Dendritic cell treated with granulocyte-macrophage colony-stimulating factor and Interleukin-4, amounts not matched to agents 40 ng/mL and 50 ng/mL, for 4 days (primary cell): ENCODE results near the gene NCOA3.

ENCODE experiments used
- H3K27ac Mint-ChIP-seq: one replicate; pipeline ENCODE4 v1.8.0; 2022; ENCODE audit warnings: mild to moderate bottlenecking, mixed read lengths
- H3K27me3 Mint-ChIP-seq: one replicate; pipeline ENCODE4 v1.8.0; 2022; ENCODE audit warnings: mild to moderate bottlenecking, mixed read lengths
- H3K36me3 Mint-ChIP-seq: one replicate; pipeline ENCODE4 v1.8.0; 2022; ENCODE audit warnings: low read depth, mixed read lengths
- H3K4me1 Mint-ChIP-seq: one replicate; pipeline ENCODE4 v1.8.0; 2022; ENCODE audit warnings: low read depth, mixed read lengths
- H3K4me3 Mint-ChIP-seq: one replicate; pipeline ENCODE4 v1.8.0; 2022; ENCODE audit warnings: mild to moderate bottlenecking, moderate library complexity, mixed read lengths
- H3K9me3 Mint-ChIP-seq: one replicate; pipeline ENCODE4 v1.8.0; 2022; ENCODE audit warnings: mixed read lengths
- intact Hi-C: fragments of 100-400 bp; cut with micrococcal nuclease; formaldehyde crosslinking; loops from one replicate; pipeline ENCODE4 v1.15.0; 2022

Gene NCOA3

GRCh38 chr20:47667531-47668312 is 166.0 kb downstream of the NCOA3 start:
- no peaks in the 10 kb centered on the region for H3K9me3 Mint-ChIP-seq
- H3K27ac Mint-ChIP-seq = no peak overlapping the region
- peaks cover 100% of the 10 kb centered on the region for H3K36me3 Mint-ChIP-seq
- H3K27me3 Mint-ChIP-seq = no peaks in the 10 kb centered on the region
- H3K4me3 Mint-ChIP-seq = no peak overlapping the region
- intact Hi-C loops = no loop called here
- H3K4me1 Mint-ChIP-seq = peaks cover 38% of the 10 kb centered on the region

GRCh38 chr20:47668313-47669151 is 166.8 kb downstream of the NCOA3 start:
- Mint-ChIP-seq H3K4me3 (no peak overlapping the region), H3K4me1 (peaks cover 40% of the 10 kb centered on the region), H3K9me3 (no peaks in the 10 kb centered on the region), H3K36me3 (peaks cover 100% of the 10 kb centered on the region), H3K27me3 (no peaks in the 10 kb centered on the region), H3K27ac (peak overlapping the region; percentile 17)
- intact Hi-C loops = no loop called here

DNA sequence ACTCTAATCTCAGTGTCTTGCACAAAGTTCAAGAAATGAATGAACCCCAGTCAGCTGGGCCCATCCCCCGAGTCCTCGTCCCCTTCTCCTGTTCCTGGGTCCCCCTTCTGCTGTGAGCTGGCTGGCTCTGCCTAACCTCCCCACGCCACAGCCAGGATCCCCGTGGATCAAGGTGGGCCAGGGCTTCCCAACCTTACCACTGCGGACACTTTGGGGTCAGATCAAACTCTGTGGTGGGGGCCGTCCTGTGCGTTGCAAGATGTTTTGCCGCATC is 167.4 kb downstream of the NCOA3 start:
- intact Hi-C loops = no loop called here
- no peak overlapping the region for H3K4me3 Mint-ChIP-seq
- H3K36me3 Mint-ChIP-seq = peaks cover 100% of the 10 kb centered on the region
- no peaks in the 10 kb centered on the region for H3K27me3 Mint-ChIP-seq
- no peaks in the 10 kb centered on the region for H3K9me3 Mint-ChIP-seq
- H3K27ac Mint-ChIP-seq = peak overlapping the region; percentile 17
- H3K4me1 Mint-ChIP-seq = peaks cover 34% of the 10 kb centered on the region

- Mint-ChIP-seq H3K4me3 (no peak overlapping the region), H3K4me1 (peaks cover 30% of the 10 kb centered on the region), H3K27me3 (no peaks in the 10 kb centered on the region), H3K27ac (no peak overlapping the region), H3K9me3 (no peaks in the 10 kb centered on the region), H3K36me3 (peaks cover 100% of the 10 kb centered on the region)
- intact Hi-C loops = no loop called here
These were observed 167.8 kb downstream of the NCOA3 start for GRCh38 chr20:47669489-47669888.

DNA sequence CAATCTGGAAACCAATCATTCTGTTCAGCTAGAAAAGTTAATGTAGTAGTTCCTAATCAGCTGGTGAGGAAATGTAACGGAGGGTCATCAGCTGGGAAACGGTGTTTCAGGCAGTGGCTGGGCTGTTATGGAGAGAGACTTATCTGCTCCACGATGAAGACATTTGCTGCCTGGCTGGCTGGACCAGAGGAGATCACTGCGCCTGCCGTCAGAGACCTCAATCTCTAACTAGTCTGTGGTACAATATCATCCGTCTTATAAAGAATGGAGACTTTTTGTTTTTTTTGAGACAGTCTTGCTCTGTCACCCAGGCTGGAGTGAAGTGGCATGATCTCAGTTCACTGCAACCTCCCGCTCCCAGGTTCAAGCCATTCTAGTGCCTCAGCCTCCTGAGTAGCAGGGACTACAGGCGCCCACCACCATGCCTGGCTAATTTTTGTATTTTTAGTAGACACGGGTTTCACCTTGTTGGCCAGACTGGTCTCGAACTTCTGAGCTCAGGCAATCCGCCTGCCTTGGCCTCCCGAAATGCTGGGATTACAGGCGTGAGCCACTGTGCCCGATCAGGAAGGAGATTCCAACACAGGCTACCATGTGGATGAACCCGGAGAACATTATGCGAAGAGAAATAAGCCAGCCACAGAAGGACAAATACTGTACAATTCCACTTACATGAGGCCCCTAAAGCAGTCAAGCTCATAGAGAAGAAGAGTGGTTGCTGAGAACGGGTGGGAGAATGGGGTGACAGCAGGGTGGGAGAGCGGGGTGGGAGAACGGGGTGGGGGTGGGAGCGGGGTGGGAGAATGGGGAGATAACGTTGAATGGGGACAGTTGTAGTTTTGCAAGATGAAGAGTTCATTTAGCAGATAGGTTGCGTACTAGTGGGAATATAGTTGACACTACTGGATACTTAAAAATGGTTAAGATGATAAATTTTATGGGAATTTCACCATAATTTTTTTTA is 168.5 kb downstream of the NCOA3 start:
- no peaks in the 10 kb centered on the region for H3K27me3 Mint-ChIP-seq
- no peak overlapping the region for H3K27ac Mint-ChIP-seq
- H3K36me3 Mint-ChIP-seq = peaks cover 100% of the 10 kb centered on the region
- H3K4me3 Mint-ChIP-seq = no peak overlapping the region
- peaks cover 24% of the 10 kb centered on the region for H3K4me1 Mint-ChIP-seq
- intact Hi-C loops = no loop called here
- no peaks in the 10 kb centered on the region for H3K9me3 Mint-ChIP-seq

GRCh38 chr20:47670913-47671312 is 169.2 kb downstream of the NCOA3 start:
- Mint-ChIP-seq H3K36me3 (peaks cover 100% of the 10 kb centered on the region), H3K27ac (peak overlapping the region; percentile 23), H3K9me3 (no peaks in the 10 kb centered on the region), H3K4me3 (no peak overlapping the region), H3K4me1 (peaks cover 20% of the 10 kb centered on the region), H3K27me3 (no peaks in the 10 kb centered on the region)
- intact Hi-C loops = no loop called here

- H3K4me1 Mint-ChIP-seq = peaks cover 14% of the 10 kb centered on the region
- intact Hi-C loops = no loop called here
- H3K9me3 Mint-ChIP-seq = no peaks in the 10 kb centered on the region
- peaks cover 100% of the 10 kb centered on the region for H3K36me3 Mint-ChIP-seq
- peak overlapping the region; percentile 3 for H3K27ac Mint-ChIP-seq
- no peaks in the 10 kb centered on the region for H3K27me3 Mint-ChIP-seq
- H3K4me3 Mint-ChIP-seq = no peak overlapping the region
These were observed 170.5 kb downstream of the NCOA3 start for GRCh38 chr20:47672166-47672565.

DNA sequence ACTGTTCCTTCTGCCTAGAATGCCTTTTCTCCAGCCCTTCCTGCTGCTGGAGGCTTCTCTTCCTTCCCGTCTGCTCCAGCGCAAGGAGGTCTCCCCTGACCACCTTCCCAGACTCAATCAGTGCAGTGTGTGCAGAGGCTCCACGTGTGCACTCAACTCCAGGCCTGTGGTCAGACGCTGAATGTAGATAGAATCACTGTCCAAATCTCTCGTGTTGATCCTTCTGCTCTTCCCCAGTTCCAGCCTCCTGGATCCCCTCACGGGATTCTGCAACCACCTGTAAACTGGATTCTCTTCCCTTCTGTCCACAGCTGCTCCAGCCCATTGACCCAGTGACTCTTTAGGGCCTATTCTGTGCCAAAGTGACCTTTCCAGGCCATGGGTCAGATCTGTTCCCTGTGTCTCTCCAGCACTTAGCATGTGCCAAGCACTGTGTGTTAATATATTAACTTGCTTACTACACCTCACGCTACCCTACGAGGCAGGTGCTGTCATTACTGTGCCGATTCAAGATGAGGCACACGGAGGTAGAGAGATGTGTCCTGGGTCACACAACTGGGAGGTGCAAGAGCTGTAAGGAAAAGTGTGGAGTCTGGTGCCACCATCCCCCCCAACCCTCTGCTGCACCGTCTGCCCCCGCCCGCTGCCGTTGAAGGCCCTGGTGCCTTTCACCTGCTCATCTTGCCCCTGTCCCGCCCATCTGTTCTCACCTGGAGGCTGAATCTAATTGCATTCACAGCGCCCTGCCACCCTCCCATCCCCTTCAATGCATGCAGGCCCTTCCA is 171.4 kb downstream of the NCOA3 start:
- H3K9me3 Mint-ChIP-seq = no peaks in the 10 kb centered on the region
- peak overlapping the region; percentile 3 for H3K27ac Mint-ChIP-seq
- peaks cover 100% of the 10 kb centered on the region for H3K36me3 Mint-ChIP-seq
- H3K27me3 Mint-ChIP-seq = no peaks in the 10 kb centered on the region
- intact Hi-C loops = no loop called here
- H3K4me1 Mint-ChIP-seq = peaks cover 14% of the 10 kb centered on the region
- H3K4me3 Mint-ChIP-seq = no peak overlapping the region

- H3K27me3 Mint-ChIP-seq = no peaks in the 10 kb centered on the region
- H3K9me3 Mint-ChIP-seq = no peaks in the 10 kb centered on the region
- no peak overlapping the region for H3K4me3 Mint-ChIP-seq
- peaks cover 100% of the 10 kb centered on the region for H3K36me3 Mint-ChIP-seq
- H3K27ac Mint-ChIP-seq = no peak overlapping the region
- peaks cover 17% of the 10 kb centered on the region for H3K4me1 Mint-ChIP-seq
- intact Hi-C loops = no loop called here
These were observed 171.9 kb downstream of the NCOA3 start for GRCh38 chr20:47673671-47673955.

GRCh38 chr20:47674145-47674544 is 172.5 kb downstream of the NCOA3 start:
- H3K4me1 Mint-ChIP-seq = peaks cover 17% of the 10 kb centered on the region
- H3K27ac Mint-ChIP-seq = no peak overlapping the region
- H3K36me3 Mint-ChIP-seq = peaks cover 100% of the 10 kb centered on the region
- no peaks in the 10 kb centered on the region for H3K27me3 Mint-ChIP-seq
- intact Hi-C loops = no loop called here
- no peak overlapping the region for H3K4me3 Mint-ChIP-seq
- no peaks in the 10 kb centered on the region for H3K9me3 Mint-ChIP-seq

GRCh38 chr20:47674686-47675085 is 173.0 kb downstream of the NCOA3 start:
- no peaks in the 10 kb centered on the region for H3K9me3 Mint-ChIP-seq
- no peak overlapping the region for H3K27ac Mint-ChIP-seq
- intact Hi-C loops = loop anchor here (5.0 kb wide), 1 partner anchor 948 kb away; no protein-coding TSS in a partner anchor
- H3K36me3 Mint-ChIP-seq = peaks cover 100% of the 10 kb centered on the region
- H3K4me1 Mint-ChIP-seq = peaks cover 21% of the 10 kb centered on the region
- no peak overlapping the region for H3K4me3 Mint-ChIP-seq
- H3K27me3 Mint-ChIP-seq = no peaks in the 10 kb centered on the region

DNA sequence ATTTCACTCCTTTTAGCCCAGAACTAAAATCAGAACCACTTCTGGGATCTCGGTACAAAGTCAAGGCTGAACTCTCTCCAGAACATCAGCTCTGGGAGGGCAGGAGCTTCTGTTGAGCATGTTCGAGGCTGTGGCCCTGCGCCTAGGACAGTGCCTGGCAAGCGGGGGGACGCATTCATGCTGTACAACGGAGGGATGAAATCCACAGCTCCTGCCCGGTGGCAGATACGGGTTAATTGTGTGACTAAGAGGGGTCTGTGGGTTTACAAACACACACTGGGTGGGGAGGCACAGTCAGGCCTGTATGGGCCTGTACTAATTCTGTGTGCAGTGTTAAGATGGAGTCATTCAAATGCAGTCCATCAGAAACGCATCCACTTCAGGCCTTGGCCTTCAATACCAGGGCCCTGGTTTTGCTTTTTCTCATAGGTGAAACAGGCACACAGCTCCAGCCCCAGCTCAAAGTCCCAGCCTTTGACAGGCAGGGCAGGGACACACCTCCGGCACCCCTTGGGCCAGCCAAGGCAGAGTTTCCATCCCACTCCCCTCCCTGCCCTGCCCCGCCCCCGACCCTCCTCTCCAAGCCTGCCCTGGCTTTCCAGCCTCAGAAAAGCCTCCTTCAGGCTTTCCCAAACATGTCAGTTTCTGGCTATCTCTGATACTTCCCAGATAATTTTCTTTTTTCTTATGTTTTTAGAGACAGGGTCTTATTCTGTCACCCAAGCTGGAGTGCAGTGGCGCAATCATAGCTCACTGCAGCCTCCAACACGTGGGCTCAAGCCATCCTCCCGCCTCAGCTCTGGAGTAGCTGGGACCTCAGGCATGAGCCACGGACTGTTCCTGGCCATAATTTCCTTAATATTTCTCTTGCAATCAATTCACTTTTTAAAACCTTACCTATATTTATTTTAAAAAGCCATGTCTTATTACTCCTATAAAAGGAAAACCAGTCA is 173.8 kb downstream of the NCOA3 start:
- H3K4me1 Mint-ChIP-seq = peaks cover 21% of the 10 kb centered on the region
- H3K27ac Mint-ChIP-seq = no peak overlapping the region
- intact Hi-C loops = loop anchor here (5.0 kb wide), 1 partner anchor 947 kb away; no protein-coding TSS in a partner anchor
- H3K27me3 Mint-ChIP-seq = no peaks in the 10 kb centered on the region
- H3K36me3 Mint-ChIP-seq = peaks cover 100% of the 10 kb centered on the region
- H3K4me3 Mint-ChIP-seq = no peak overlapping the region
- no peaks in the 10 kb centered on the region for H3K9me3 Mint-ChIP-seq
